K562 (cell line): ENCODE data around the gene RAD54L. TPM values are rescaled to one million over a fixed set of nuclear protein-coding genes. Genes with fewer than 3 reads are reported as not detected.

Source experiments
- ASH1L ChIP-seq: fragments of 450-650 bp; IDR thresholded peaks from 2 replicates; pipeline ENCODE4 v1.6.1; 2018; ENCODE audit warnings: borderline replicate concordance, mild to moderate bottlenecking, low read depth; ENCODE audit not compliant: partially characterized antibody
- CUX1 ChIP-seq: fragments of 200-800 bp; sonication (Bioruptor generic); IDR thresholded peaks from 2 replicates; pipeline ENCODE4 v1.6.1; 2016; ENCODE audit warnings: missing genetic modification characterization, missing compliant biosample characterization
- GABPB1 ChIP-seq: sonication (generic); formaldehyde crosslinking; IDR thresholded peaks from 2 replicates; pipeline ENCODE4 v1.8.0; 2022; ENCODE audit warnings: mild to moderate bottlenecking, missing genetic modification reagents
- GTF2B ChIP-seq: IDR thresholded peaks from 2 replicates; pipeline ENCODE4 v1.6.1; 2011; ENCODE audit not compliant: insufficient read length; ENCODE audit errors: extremely low read depth
- MTA2 ChIP-seq: fragments of 450-650 bp; IDR thresholded peaks from 2 replicates; pipeline ENCODE4 v1.6.1; 2016; ENCODE audit warnings: low read depth
- NCOR1 ChIP-seq: fragments of 450-650 bp; IDR thresholded peaks from 2 replicates; pipeline ENCODE4 v1.6.1; 2016; ENCODE audit warnings: mild to moderate bottlenecking, moderate library complexity
- NFIC ChIP-seq: fragments of 450-650 bp; IDR thresholded peaks from 2 replicates; pipeline ENCODE4 v1.6.1; 2017; ENCODE audit warnings: mild to moderate bottlenecking, inconsistent platforms
- SETDB1 ChIP-seq: IDR thresholded peaks from one replicate; pipeline ENCODE4 v1.6.1; 2012; ENCODE audit warnings: low read length, control low read depth, inconsistent platforms
- SMARCA4 ChIP-seq: fragments of 450-650 bp; IDR thresholded peaks from 2 replicates; pipeline ENCODE4 v1.6.1; 2016
- TAF7 ChIP-seq: fragments of 450-650 bp; IDR thresholded peaks from 2 replicates; pipeline ENCODE4 v1.6.1; 2016; ENCODE audit warnings: missing genetic modification characterization, missing compliant biosample characterization
- TAF9B ChIP-seq: fragments of 450-650 bp; IDR thresholded peaks from 2 replicates; pipeline ENCODE4 v1.6.1; 2018; ENCODE audit warnings: mild to moderate bottlenecking; ENCODE audit not compliant: partially characterized antibody
- THRB ChIP-seq: fragments of 450-650 bp; formaldehyde crosslinking; conservative IDR thresholded peaks from 2 replicates; pipeline ENCODE4 v1.4.0; 2022; ENCODE audit warnings: mild to moderate bottlenecking, missing genetic modification characterization
- ZNF263 ChIP-seq: sonication (generic); formaldehyde crosslinking; IDR thresholded peaks from 2 replicates; pipeline ENCODE4 v1.8.0; 2022; ENCODE audit warnings: mild to moderate bottlenecking, missing genetic modification reagents, borderline replicate concordance
- ZNF445 ChIP-seq: fragments of 250-450 bp; sonication (Bioruptor Pico); IDR thresholded peaks from 2 replicates; pipeline ENCODE4 v1.4.0; 2020; ENCODE audit warnings: low read depth, mild to moderate bottlenecking, moderate library complexity
- ZNF639 ChIP-seq, 2 experiments: fragments of 200-800 bp in 1 of 2; sonication (Bioruptor generic) in 1 of 2; sonication (generic) in 1 of 2; formaldehyde crosslinking in 1 of 2; IDR thresholded peaks in 1 of 2; conservative IDR thresholded peaks in 1 of 2; 2 replicates each; pipeline versions ENCODE4 v1.5.0 to v1.6.1; 2016 to 2020; ENCODE audit warnings: missing compliant biosample characterization in 1 of 2, missing genetic modification characterization in 1 of 2, missing genetic modification reagents in 1 of 2
- ZNF699 ChIP-seq: fragments of 250-450 bp; sonication (Bioruptor Pico); IDR thresholded peaks from 2 replicates; pipeline ENCODE4 v1.8.0; 2021; ENCODE audit warnings: mild to moderate bottlenecking, moderate library complexity; ENCODE audit not compliant: insufficient replicate concordance
- polyA plus RNA-seq, 8 experiments: library from polyadenylated mRNA; depleted of rRNA in 4 of 8; stranded (reverse) in 5 of 8; unstranded in 3 of 8; fragments of >200 nt; fragmentation: Nextera tagmentation in 2 of 8; fragmentation: Illumina TruSeq in 1 of 8; extraction: Ambion mirVana in 2 of 8; extraction: Trizol in 1 of 8; gene quantifications; 2 replicates each; pipeline versions ENCODE4 v1.2.1 to v1.2.3, GENCODE V29; 2011 to 2014; ENCODE audit warnings: inconsistent platforms in 1 of 8, missing spikeins in 1 of 8
- total RNA-seq, 7 experiments: library from RNA; depleted of rRNA in 6 of 7; stranded (reverse); fragments of >200 nt in 6 of 7; fragmentation: Illumina TruSeq in 2 of 7; extraction: Trizol in 2 of 7; gene quantifications; 2 replicates each; pipeline versions ENCODE4 v1.2.1 to v1.2.3, GENCODE V29; 2011 to 2021; ENCODE audit warnings: low replicate concordance in 1 of 7

The RAD54L gene
- total and polyA plus RNA-seq, 9 of the 15 experiments (the other 6 are each of a cell fraction or from before 2014, with no cell fraction given): 17.9 to 92.3 (median 37.5) TPM

GRCh38 chr1:46303038-46303871, 55.7 kb downstream of the RAD54L start, which contains the start of the genes LRRC41 and UQCRH (continued):
- TF ChIP-seq ZNF263 (0 out of 2 replicates have a peak, but pooled peaks have one; percentile 60), CUX1 (CRISPR knock-in tag) (no peak), ASH1L (peak; percentile 95), SETDB1 (no peak), TAF9B (peak; percentile 85), ZNF639 (CRISPR knock-in tag; conservative IDR thresholded peaks at IDR 0.05 in 1 of 2, IDR thresholded peaks at IDR 0.05 in 1 of 2) (peak in 1 of 2 experiments; percentile 97; a peak in 2 of 4 replicates), THRB (CRISPR knock-in tag) (no peak), SMARCA4 (no peak), GTF2B (peak; percentile 56), NFIC (peak; percentile 49), MTA2 (no peak), GABPB1 (peak; percentile 94), ZNF445 (CRISPR knock-in tag) (no peak), ZNF699 (CRISPR knock-in tag) (no peak), TAF7 (tag) (peak; percentile 88), NCOR1 (peak; percentile 28)
